Thoracic aorta (tissue), 2 donors: ENCODE data around the gene GNG7. TPM values are rescaled to one million over a fixed set of nuclear protein-coding genes. Genes with fewer than 3 reads are reported as not detected.

ENCODE experiments used
- ATAC-seq: fragments of 150-250 bp; one replicate; pipeline ENCODE4 v1.8.0; 2017; ENCODE audit warnings: low read depth; ENCODE audit not compliant: insufficient number of reproducible peaks, low FRiP score
- DNase-seq: peaks from one replicate; pipeline ENCODE4 v3.0.0-alpha.2; 2020; ENCODE audit warnings: low spot score
- H3K27ac ChIP-seq, 2 donors: fragments of 200-600 bp; sonication (generic); 1 replicate in 1 of 2; 2 replicates in 1 of 2; pipeline ENCODE4 v1.5.1; 2016; ENCODE audit warnings: mild to moderate bottlenecking in 2 of 2, moderate library complexity in 2 of 2
- H3K27me3 ChIP-seq: fragments of 200-600 bp; sonication (generic); replicated peaks from 2 replicates; pipeline ENCODE4 v1.6.0; 2016; ENCODE audit warnings: mild to moderate bottlenecking; ENCODE audit not compliant: insufficient read depth
- H3K36me3 ChIP-seq: fragments of 200-600 bp; sonication (generic); one replicate; pipeline ENCODE4 v1.5.1; 2016
- H3K4me1 ChIP-seq, 2 donors: fragments of 200-600 bp; sonication (generic); 1 replicate in 1 of 2; 2 replicates in 1 of 2; pipeline versions ENCODE4 v1.5.1 to v1.6.0; 2016; ENCODE audit warnings: low read depth in 2 of 2, mild to moderate bottlenecking in 1 of 2; ENCODE audit not compliant: control insufficient read depth in 1 of 2
- H3K4me3 ChIP-seq: fragments of 200-600 bp; sonication (generic); 2 replicates; pipeline ENCODE4 v1.5.1; 2016; ENCODE audit warnings: mild to moderate bottlenecking
- H3K9me3 ChIP-seq: fragments of 200-600 bp; sonication (generic); 2 replicates; pipeline ENCODE4 v1.5.1; 2016
- CTCF ChIP-seq: fragments of 200-600 bp; sonication (generic); IDR thresholded peaks from one replicate; pipeline ENCODE4 v1.5.1; 2019; ENCODE audit warnings: antibody characterized with exemption
- total RNA-seq, 2 donors: library from RNA; depleted of rRNA; stranded (reverse); fragments of >200 nt; gene quantifications; one replicate each; pipeline versions ENCODE4 v1.1.0 to v1.2.3, GENCODE V29; 2016

Gene GNG7
- total RNA-seq, 2 donors from 2014 or later: 2.3 to 3.2 TPM

DNA sequence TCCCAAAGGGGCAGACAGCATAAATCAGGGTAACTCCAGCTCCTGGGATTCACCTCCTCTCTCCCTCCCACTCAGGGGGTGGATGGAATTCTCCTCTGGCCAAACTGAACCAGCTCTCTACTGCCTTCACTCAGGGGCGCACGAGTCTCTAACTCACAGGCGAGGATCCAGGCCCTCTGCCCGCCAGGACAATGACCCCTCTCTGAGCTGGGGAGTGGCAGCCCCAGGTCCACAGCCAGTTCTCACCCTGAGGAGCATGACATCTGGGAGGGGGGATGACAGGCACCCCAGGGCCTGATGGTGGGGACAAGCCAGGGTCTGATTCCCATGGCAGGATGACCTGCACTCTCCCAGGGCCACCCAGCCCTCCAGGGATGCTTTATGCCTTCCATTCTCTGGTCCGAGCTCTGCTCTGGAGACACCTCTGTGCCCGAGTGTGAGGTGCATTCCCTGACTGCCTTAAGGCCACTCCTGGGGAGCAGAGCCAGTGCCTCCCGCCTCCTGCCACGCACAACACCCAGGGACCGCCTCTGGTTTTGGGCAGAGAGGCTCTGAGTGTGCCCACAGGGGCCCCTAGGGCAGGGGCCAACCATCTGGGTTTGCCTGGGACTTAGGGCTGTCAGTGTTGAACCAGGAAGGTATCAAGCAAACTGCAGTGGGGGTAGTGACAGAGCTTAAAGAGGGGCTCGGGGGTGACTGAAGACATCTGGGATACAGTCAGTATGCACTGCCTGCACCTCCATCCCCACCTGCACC lies 66.2 kb downstream of the GNG7 start:
- H3K4me1 ChIP-seq: peaks cover 21 to 52% of the 10 kb centered on the region in 2 donors
- ATAC-seq: no peak
- no peaks in the 10 kb centered on the region for H3K36me3 ChIP-seq
- TF ChIP-seq CTCF: no peak
- no peak overlapping the region for H3K27ac ChIP-seq
- H3K27me3 ChIP-seq: no peaks in the 10 kb centered on the region
- H3K9me3 ChIP-seq: no peaks in the 10 kb centered on the region
- DNase-seq: no peak
- H3K4me3 ChIP-seq: no peak overlapping the region

GRCh38 chr19:2634960-2635359 lies 67.5 kb downstream of the GNG7 start:
- no peak for DNase-seq
- no peak for TF ChIP-seq CTCF

GRCh38 chr19:2634228-2634951 lies 68.1 kb downstream of the GNG7 start:
- no peaks in the 10 kb centered on the region for H3K36me3 ChIP-seq
- H3K9me3 ChIP-seq: peaks cover 6% of the 10 kb centered on the region
- peak; percentile 53 for ATAC-seq
- H3K27me3 ChIP-seq: no peaks in the 10 kb centered on the region
- peaks cover 24 to 59% of the 10 kb centered on the region in 2 donors for H3K4me1 ChIP-seq
- H3K27ac ChIP-seq: peak overlapping the region; percentile 94 to 98
- TF ChIP-seq CTCF: no peak
- DNase-seq: peak; percentile 63
- H3K4me3 ChIP-seq: peak overlapping the region; percentile 65

More at GRCh38 chr19:2634960-2635359, 67.5 kb downstream of the GNG7 start:
- Histone ChIP-seq H3K4me3 (peak overlapping the region; percentile 65), H3K9me3 (peaks cover 6% of the 10 kb centered on the region), H3K36me3 (no peaks in the 10 kb centered on the region), H3K27me3 (no peaks in the 10 kb centered on the region), H3K4me1 (peaks cover 24 to 54% of the 10 kb centered on the region in 2 donors), H3K27ac (peak overlapping the region; percentile 94 to 98)
- peak; percentile 9 for ATAC-seq

GRCh38 chr19:2633693-2634075 lies 68.8 kb downstream of the GNG7 start:
- TF ChIP-seq CTCF: no peak
- H3K36me3 ChIP-seq: no peaks in the 10 kb centered on the region
- ATAC-seq (no peak), DNase-seq (no peak)
- H3K4me1 ChIP-seq: peaks cover 24 to 61% of the 10 kb centered on the region in 2 donors
- H3K27me3 ChIP-seq: no peaks in the 10 kb centered on the region
- H3K9me3 ChIP-seq: peaks cover 6% of the 10 kb centered on the region
- H3K4me3 ChIP-seq: no peak overlapping the region
- peak overlapping the region; percentile 94 to 98 for H3K27ac ChIP-seq

- peaks cover 6% of the 10 kb centered on the region for H3K9me3 ChIP-seq
- H3K27me3 ChIP-seq: no peaks in the 10 kb centered on the region
- no peak for DNase-seq
- H3K36me3 ChIP-seq: no peaks in the 10 kb centered on the region
- no peak overlapping the region for H3K4me3 ChIP-seq
- ATAC-seq: no peak
- no peak for TF ChIP-seq CTCF
- peaks cover 38 to 72% of the 10 kb centered on the region in 2 donors for H3K4me1 ChIP-seq
- H3K27ac ChIP-seq: no peak overlapping the region
Measured at GRCh38 chr19:2631213-2631821, 71.2 kb downstream of the GNG7 start.
